ENCODE data around the gene OLA1. TPM values are rescaled to one million over a fixed set of nuclear protein-coding genes. Genes with fewer than 3 reads are reported as not detected.

The OLA1 gene
- polyA plus RNA-seq, 1 of the 3 experiments (the other 2 are of a cell fraction): 46.9 TPM

DNA sequence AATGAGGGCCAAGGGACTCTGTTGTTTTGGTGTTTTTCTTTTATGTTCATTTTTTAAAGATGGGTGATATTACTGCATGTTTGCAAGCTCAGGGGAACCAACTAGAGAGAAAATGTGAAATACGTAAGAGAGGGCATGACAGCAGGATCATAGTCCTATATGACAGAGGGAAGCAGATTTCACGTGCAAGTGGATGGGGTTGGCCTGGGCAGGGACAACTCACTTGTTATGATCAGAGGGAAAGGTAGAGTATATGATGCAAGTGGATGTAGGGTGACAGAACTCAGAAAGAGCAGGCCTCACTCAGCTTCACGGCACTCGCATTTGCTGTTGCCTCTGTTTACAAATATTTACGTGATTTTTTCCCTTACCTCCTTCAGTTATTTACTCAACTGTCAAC is 67.0 kb downstream of the OLA1 start:
- H4K20me1 ChIP-seq (ENCODE audit: insufficient read depth): no peaks in the 10 kb centered on the region
- no peak overlapping the region for H3K27ac ChIP-seq (ENCODE audit: low read depth in 2 of 2, low read length in 1 of 2)
- WGBS (ENCODE audit: low lambda C conversion rate): 95% methylated on average over 5 of the region's 5 CpGs

More for the DNA sequence above, 67.0 kb downstream of the OLA1 start:
- no peaks in the 10 kb centered on the region for H3F3A ChIP-seq (replicated peaks; ENCODE audit: insufficient read depth)
- peaks cover 0 to 21% of the 10 kb centered on the region in 2 experiments; a peak in 2 of 4 replicates for H3K4me1 ChIP-seq (ENCODE audit: control insufficient read depth in 1 of 2, insufficient read depth in 2 of 2, low read depth in 1 of 2, low read length in 1 of 2)
- CTCF ChIA-PET: interaction anchor here (0.7 to 0.8 kb wide), 2 partner anchors 20 to 733 kb away, joined by 3 read pairs; no protein-coding TSS in a partner anchor
- H3K9ac ChIP-seq: no peak overlapping the region
- peaks cover 25% of the 10 kb centered on the region; the same call in 1 of the 2 replicates for H3K79me2 ChIP-seq (ENCODE audit: insufficient read depth)
- H3K36me3 ChIP-seq (replicated peaks in 1 of 2; ENCODE audit: control insufficient read depth in 1 of 2, insufficient read depth in 2 of 2, low read length in 1 of 2): peaks cover 3 to 13% of the 10 kb centered on the region in 2 experiments
- no peak overlapping the region for H3K4me3 ChIP-seq (ENCODE audit: low read depth in 2 of 2, low read length in 1 of 2)
- no peak for TF ChIP-seq SMC3 (IDR thresholded peaks at IDR 0.05; ENCODE audit: low read depth, low read length)
- no peak for TF ChIP-seq POLR2AphosphoS5 (IDR thresholded peaks at IDR 0.05; ENCODE audit: low read depth, low read length)
- no peak for TF ChIP-seq YY1 (IDR thresholded peaks at IDR 0.05; ENCODE audit: low read depth)
- no peak for TF ChIP-seq NRF1 (IDR thresholded peaks at IDR 0.05; ENCODE audit: low read depth, low read length)
- TF ChIP-seq MXI1 (IDR thresholded peaks at IDR 0.05; ENCODE audit: low read depth, low read length): no peak
- TF ChIP-seq GABPA (IDR thresholded peaks at IDR 0.05; ENCODE audit: low read depth): no peak
- TF ChIP-seq, protein P1, sequence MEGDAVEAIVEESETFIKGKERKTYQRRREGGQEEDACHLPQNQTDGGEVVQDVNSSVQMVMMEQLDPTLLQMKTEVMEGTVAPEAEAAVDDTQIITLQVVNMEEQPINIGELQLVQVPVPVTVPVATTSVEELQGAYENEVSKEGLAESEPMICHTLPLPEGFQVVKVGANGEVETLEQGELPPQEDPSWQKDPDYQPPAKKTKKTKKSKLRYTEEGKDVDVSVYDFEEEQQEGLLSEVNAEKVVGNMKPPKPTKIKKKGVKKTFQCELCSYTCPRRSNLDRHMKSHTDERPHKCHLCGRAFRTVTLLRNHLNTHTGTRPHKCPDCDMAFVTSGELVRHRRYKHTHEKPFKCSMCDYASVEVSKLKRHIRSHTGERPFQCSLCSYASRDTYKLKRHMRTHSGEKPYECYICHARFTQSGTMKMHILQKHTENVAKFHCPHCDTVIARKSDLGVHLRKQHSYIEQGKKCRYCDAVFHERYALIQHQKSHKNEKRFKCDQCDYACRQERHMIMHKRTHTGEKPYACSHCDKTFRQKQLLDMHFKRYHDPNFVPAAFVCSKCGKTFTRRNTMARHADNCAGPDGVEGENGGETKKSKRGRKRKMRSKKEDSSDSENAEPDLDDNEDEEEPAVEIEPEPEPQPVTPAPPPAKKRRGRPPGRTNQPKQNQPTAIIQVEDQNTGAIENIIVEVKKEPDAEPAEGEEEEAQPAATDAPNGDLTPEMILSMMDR (IDR thresholded peaks at IDR 0.05): no peak
- TF ChIP-seq, protein P2, sequence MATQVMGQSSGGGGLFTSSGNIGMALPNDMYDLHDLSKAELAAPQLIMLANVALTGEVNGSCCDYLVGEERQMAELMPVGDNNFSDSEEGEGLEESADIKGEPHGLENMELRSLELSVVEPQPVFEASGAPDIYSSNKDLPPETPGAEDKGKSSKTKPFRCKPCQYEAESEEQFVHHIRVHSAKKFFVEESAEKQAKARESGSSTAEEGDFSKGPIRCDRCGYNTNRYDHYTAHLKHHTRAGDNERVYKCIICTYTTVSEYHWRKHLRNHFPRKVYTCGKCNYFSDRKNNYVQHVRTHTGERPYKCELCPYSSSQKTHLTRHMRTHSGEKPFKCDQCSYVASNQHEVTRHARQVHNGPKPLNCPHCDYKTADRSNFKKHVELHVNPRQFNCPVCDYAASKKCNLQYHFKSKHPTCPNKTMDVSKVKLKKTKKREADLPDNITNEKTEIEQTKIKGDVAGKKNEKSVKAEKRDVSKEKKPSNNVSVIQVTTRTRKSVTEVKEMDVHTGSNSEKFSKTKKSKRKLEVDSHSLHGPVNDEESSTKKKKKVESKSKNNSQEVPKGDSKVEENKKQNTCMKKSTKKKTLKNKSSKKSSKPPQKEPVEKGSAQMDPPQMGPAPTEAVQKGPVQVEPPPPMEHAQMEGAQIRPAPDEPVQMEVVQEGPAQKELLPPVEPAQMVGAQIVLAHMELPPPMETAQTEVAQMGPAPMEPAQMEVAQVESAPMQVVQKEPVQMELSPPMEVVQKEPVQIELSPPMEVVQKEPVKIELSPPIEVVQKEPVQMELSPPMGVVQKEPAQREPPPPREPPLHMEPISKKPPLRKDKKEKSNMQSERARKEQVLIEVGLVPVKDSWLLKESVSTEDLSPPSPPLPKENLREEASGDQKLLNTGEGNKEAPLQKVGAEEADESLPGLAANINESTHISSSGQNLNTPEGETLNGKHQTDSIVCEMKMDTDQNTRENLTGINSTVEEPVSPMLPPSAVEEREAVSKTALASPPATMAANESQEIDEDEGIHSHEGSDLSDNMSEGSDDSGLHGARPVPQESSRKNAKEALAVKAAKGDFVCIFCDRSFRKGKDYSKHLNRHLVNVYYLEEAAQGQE (IDR thresholded peaks at IDR 0.05; ENCODE audit: low read depth, low read length): no peak
- TF ChIP-seq TAF1 (IDR thresholded peaks at IDR 0.05; ENCODE audit: borderline replicate concordance, low read depth, low read length): no peak
- TF ChIP-seq NFIC (IDR thresholded peaks at IDR 0.05; ENCODE audit: borderline replicate concordance): no peak
- TF ChIP-seq JUND (IDR thresholded peaks at IDR 0.05): no peak
- TF ChIP-seq TCF12 (IDR thresholded peaks at IDR 0.05): no peak
- no peak for TF ChIP-seq RCOR1 (IDR thresholded peaks at IDR 0.05; ENCODE audit: low read length)
- no peak for TF ChIP-seq RFX5 (IDR thresholded peaks at IDR 0.05; ENCODE audit: low read length)
- TF ChIP-seq SIN3A (IDR thresholded peaks at IDR 0.05; ENCODE audit: borderline replicate concordance, low read depth, low read length): no peak
- no peak for TF ChIP-seq FOXJ3 (CRISPR knock-in tag; IDR thresholded peaks at IDR 0.05)
- TF ChIP-seq GATA2 (CRISPR knock-in tag; IDR thresholded peaks at IDR 0.05): no peak
- TF ChIP-seq EZH2phosphoT487 (IDR thresholded peaks at IDR 0.05; ENCODE audit: borderline replicate concordance, low read depth): no peak
- no peak for TF ChIP-seq RXRA (IDR thresholded peaks at IDR 0.05; ENCODE audit: borderline replicate concordance, low read depth)
- DNase-seq: no peak
- no peaks in the 10 kb centered on the region for H3K9me2 ChIP-seq
- no peak overlapping the region for H2AFZ ChIP-seq (ENCODE audit: low read depth)
- H3K4me2 ChIP-seq: no peak overlapping the region
- no peaks in the 10 kb centered on the region for H3K27me3 ChIP-seq (ENCODE audit: insufficient read depth)
- H3K9me3 ChIP-seq: peaks cover 1% of the 10 kb centered on the region; the same call in 1 of the 2 replicates
- POLR2A ChIA-PET: no interaction called here
